Measurements from ENCODE around the gene NPHP4. TPM values are rescaled to one million over a fixed set of nuclear protein-coding genes. Genes with fewer than 3 reads are reported as not detected.
A peak's percentile ranks its signal among the peaks of the same experiment; 100 is the strongest.

Gene NPHP4
- total and polyA plus RNA-seq, 5 donors from 2014 or later = 0.29 to 13.2 (median 0.80) TPM

GRCh38 chr1:5976231-5976630 is 16.0 kb downstream of the NPHP4 start:
- H3K4me3 Mint-ChIP-seq = no peak overlapping the region
- Histone ChIP-seq H3K4me1 (ENCODE audit: control insufficient read depth, insufficient read depth, low read length, poor library complexity, severe bottlenecking) (no peaks in the 10 kb centered on the region), H3K4me3 (ENCODE audit: low read depth, low read length) (no peak overlapping the region), H3K36me3 (ENCODE audit: control insufficient read depth, insufficient read depth, low read length) (no peaks in the 10 kb centered on the region), H3K27ac (ENCODE audit: insufficient read depth, low read length, poor library complexity, severe bottlenecking) (no peak overlapping the region), H3K9me3 (ENCODE audit: control insufficient read depth in 2 of 2, low read length in 2 of 2) (no peaks in the 10 kb centered on the region), H3K27me3 (ENCODE audit: control insufficient read depth, insufficient read depth, low read length) (no peaks in the 10 kb centered on the region)
- no peak for ATAC-seq (ENCODE audit: low read depth in 2 of 2)
- no peak overlapping the region for H3K27ac Mint-ChIP-seq
- no peaks in the 10 kb centered on the region for H3K27me3 Mint-ChIP-seq
- H3K36me3 Mint-ChIP-seq = peaks cover 27% of the 10 kb centered on the region
- H3K4me1 Mint-ChIP-seq = peaks cover 2 to 22% (median 11%) of the 10 kb centered on the region in 4 donors
- H3K9me3 Mint-ChIP-seq = no peaks in the 10 kb centered on the region
- DNase-seq = no peak

GRCh38 chr1:5975133-5975880 is 16.9 kb downstream of the NPHP4 start:
- H3K4me3 Mint-ChIP-seq = peak overlapping the region in 2 of 4 donors; percentile 61 to 73

GRCh38 chr1:5974631-5975030 is 17.6 kb downstream of the NPHP4 start:
- Mint-ChIP-seq H3K9me3 (no peaks in the 10 kb centered on the region), H3K27ac (no peak overlapping the region), H3K27me3 (no peaks in the 10 kb centered on the region), H3K36me3 (peaks cover 31% of the 10 kb centered on the region), H3K4me1 (peaks cover 0 to 26% (median 10%) of the 10 kb centered on the region in 4 donors), H3K4me3 (no peak overlapping the region)
- Histone ChIP-seq H3K4me1 (ENCODE audit: control insufficient read depth, insufficient read depth, low read length, poor library complexity, severe bottlenecking) (no peaks in the 10 kb centered on the region), H3K36me3 (ENCODE audit: control insufficient read depth, insufficient read depth, low read length) (no peaks in the 10 kb centered on the region), H3K27ac (ENCODE audit: insufficient read depth, low read length, poor library complexity, severe bottlenecking) (no peak overlapping the region), H3K27me3 (ENCODE audit: control insufficient read depth, insufficient read depth, low read length) (no peaks in the 10 kb centered on the region), H3K9me3 (ENCODE audit: control insufficient read depth in 2 of 2, low read length in 2 of 2) (no peaks in the 10 kb centered on the region), H3K4me3 (ENCODE audit: low read depth, low read length) (no peak overlapping the region)
- DNase-seq (no peak), ATAC-seq (ENCODE audit: low read depth in 2 of 2) (no peak)

More at GRCh38 chr1:5975133-5975880, 16.9 kb downstream of the NPHP4 start:
- Histone ChIP-seq H3K9me3 (ENCODE audit: control insufficient read depth in 2 of 2, low read length in 2 of 2) (no peaks in the 10 kb centered on the region), H3K4me3 (ENCODE audit: low read depth, low read length) (no peak overlapping the region), H3K36me3 (ENCODE audit: control insufficient read depth, insufficient read depth, low read length) (no peaks in the 10 kb centered on the region), H3K4me1 (ENCODE audit: control insufficient read depth, insufficient read depth, low read length, poor library complexity, severe bottlenecking) (no peaks in the 10 kb centered on the region), H3K27me3 (ENCODE audit: control insufficient read depth, insufficient read depth, low read length) (no peaks in the 10 kb centered on the region), H3K27ac (ENCODE audit: insufficient read depth, low read length, poor library complexity, severe bottlenecking) (no peak overlapping the region)
- H3K9me3 Mint-ChIP-seq = no peaks in the 10 kb centered on the region
- peaks cover 0 to 24% (median 10%) of the 10 kb centered on the region in 4 donors for H3K4me1 Mint-ChIP-seq
- ATAC-seq (ENCODE audit: low read depth in 2 of 2) (peak; percentile 73 to 74), DNase-seq (peak; percentile 28 to 62 (median 49))
- H3K36me3 Mint-ChIP-seq = peaks cover 31% of the 10 kb centered on the region
- H3K27me3 Mint-ChIP-seq = no peaks in the 10 kb centered on the region
- H3K27ac Mint-ChIP-seq = peak overlapping the region in 1 of 3 donors; percentile 69

- H3K4me1 ChIP-seq (ENCODE audit: control insufficient read depth, insufficient read depth, low read length, poor library complexity, severe bottlenecking) = no peaks in the 10 kb centered on the region
- H3K27me3 Mint-ChIP-seq = no peaks in the 10 kb centered on the region
- H3K36me3 ChIP-seq (ENCODE audit: control insufficient read depth, insufficient read depth, low read length) = no peaks in the 10 kb centered on the region
- H3K4me1 Mint-ChIP-seq = peaks cover 0 to 26% (median 8%) of the 10 kb centered on the region in 4 donors
- ATAC-seq (ENCODE audit: low read depth in 2 of 2) = no peak
- H3K27ac ChIP-seq (ENCODE audit: insufficient read depth, low read length, poor library complexity, severe bottlenecking) = no peak overlapping the region
- H3K4me3 Mint-ChIP-seq = no peak overlapping the region
- no peaks in the 10 kb centered on the region for H3K27me3 ChIP-seq (ENCODE audit: control insufficient read depth, insufficient read depth, low read length)
- H3K9me3 ChIP-seq (ENCODE audit: control insufficient read depth in 2 of 2, low read length in 2 of 2) = no peaks in the 10 kb centered on the region
- H3K36me3 Mint-ChIP-seq = peaks cover 27% of the 10 kb centered on the region
- no peak for DNase-seq
- H3K9me3 Mint-ChIP-seq = no peaks in the 10 kb centered on the region
- H3K4me3 ChIP-seq (ENCODE audit: low read depth, low read length) = no peak overlapping the region
- H3K27ac Mint-ChIP-seq = no peak overlapping the region
Observed at GRCh38 chr1:5973771-5974170, 18.5 kb downstream of the NPHP4 start.

GRCh38 chr1:5972198-5972520 is 20.1 kb downstream of the NPHP4 start:
- ATAC-seq (ENCODE audit: low read depth in 2 of 2) (no peak), DNase-seq (no peak)
- no peak overlapping the region for H3K4me3 ChIP-seq (ENCODE audit: low read depth, low read length)
- no peaks in the 10 kb centered on the region for H3K27me3 ChIP-seq (ENCODE audit: control insufficient read depth, insufficient read depth, low read length)
- peaks cover 22% of the 10 kb centered on the region for H3K36me3 Mint-ChIP-seq
- no peaks in the 10 kb centered on the region for H3K27me3 Mint-ChIP-seq
- H3K27ac ChIP-seq (ENCODE audit: insufficient read depth, low read length, poor library complexity, severe bottlenecking) = no peak overlapping the region
- no peaks in the 10 kb centered on the region for H3K36me3 ChIP-seq (ENCODE audit: control insufficient read depth, insufficient read depth, low read length)
- no peaks in the 10 kb centered on the region for H3K9me3 ChIP-seq (ENCODE audit: control insufficient read depth in 2 of 2, low read length in 2 of 2)
- no peaks in the 10 kb centered on the region for H3K4me1 ChIP-seq (ENCODE audit: control insufficient read depth, insufficient read depth, low read length, poor library complexity, severe bottlenecking)
- H3K4me3 Mint-ChIP-seq = no peak overlapping the region
- peaks cover 0 to 19% (median 5%) of the 10 kb centered on the region in 4 donors for H3K4me1 Mint-ChIP-seq
- no peak overlapping the region for H3K27ac Mint-ChIP-seq
- H3K9me3 Mint-ChIP-seq = no peaks in the 10 kb centered on the region

- Histone ChIP-seq H3K27me3 (ENCODE audit: control insufficient read depth, insufficient read depth, low read length) (no peaks in the 10 kb centered on the region), H3K36me3 (ENCODE audit: control insufficient read depth, insufficient read depth, low read length) (no peaks in the 10 kb centered on the region), H3K9me3 (ENCODE audit: control insufficient read depth in 2 of 2, low read length in 2 of 2) (no peaks in the 10 kb centered on the region), H3K4me1 (ENCODE audit: control insufficient read depth, insufficient read depth, low read length, poor library complexity, severe bottlenecking) (no peaks in the 10 kb centered on the region), H3K4me3 (ENCODE audit: low read depth, low read length) (no peak overlapping the region), H3K27ac (ENCODE audit: insufficient read depth, low read length, poor library complexity, severe bottlenecking) (no peak overlapping the region)
- Mint-ChIP-seq H3K27me3 (no peaks in the 10 kb centered on the region), H3K27ac (no peak overlapping the region), H3K36me3 (peaks cover 22% of the 10 kb centered on the region), H3K4me1 (peaks cover 0 to 14% (median 3%) of the 10 kb centered on the region in 4 donors), H3K9me3 (no peaks in the 10 kb centered on the region), H3K4me3 (no peak overlapping the region)
- ATAC-seq (ENCODE audit: low read depth in 2 of 2) = no peak
- DNase-seq = no peak
Observed at GRCh38 chr1:5971471-5972197, 20.6 kb downstream of the NPHP4 start.

- no peaks in the 10 kb centered on the region for H3K36me3 ChIP-seq (ENCODE audit: control insufficient read depth, insufficient read depth, low read length)
- no peak for DNase-seq
- H3K4me3 ChIP-seq (ENCODE audit: low read depth, low read length) = no peak overlapping the region
- no peak overlapping the region for H3K27ac ChIP-seq (ENCODE audit: insufficient read depth, low read length, poor library complexity, severe bottlenecking)
- Mint-ChIP-seq H3K9me3 (no peaks in the 10 kb centered on the region), H3K27ac (no peak overlapping the region), H3K36me3 (peaks cover 24% of the 10 kb centered on the region), H3K27me3 (no peaks in the 10 kb centered on the region), H3K4me1 (peaks cover 0 to 14% (median 3%) of the 10 kb centered on the region in 4 donors), H3K4me3 (no peak overlapping the region)
- ATAC-seq (ENCODE audit: low read depth in 2 of 2) = no peak
- H3K9me3 ChIP-seq (ENCODE audit: control insufficient read depth in 2 of 2, low read length in 2 of 2) = no peaks in the 10 kb centered on the region
- H3K4me1 ChIP-seq (ENCODE audit: control insufficient read depth, insufficient read depth, low read length, poor library complexity, severe bottlenecking) = no peaks in the 10 kb centered on the region
- no peaks in the 10 kb centered on the region for H3K27me3 ChIP-seq (ENCODE audit: control insufficient read depth, insufficient read depth, low read length)
Observed at GRCh38 chr1:5970610-5971273, 21.5 kb downstream of the NPHP4 start.
